Stimulated activated CD4-positive, alpha-beta T cell treated with anti-CD3 and anti-CD28 coated beads, Interleukin-4, amount 100 ng/mL, for 24 hours (primary cell): ENCODE measurements around the gene ENPP6.

Source experiments
- DNase-seq: peaks from one replicate; pipeline ENCODE4 v3.0.0-alpha.2; 2020

The ENPP6 gene

DNA sequence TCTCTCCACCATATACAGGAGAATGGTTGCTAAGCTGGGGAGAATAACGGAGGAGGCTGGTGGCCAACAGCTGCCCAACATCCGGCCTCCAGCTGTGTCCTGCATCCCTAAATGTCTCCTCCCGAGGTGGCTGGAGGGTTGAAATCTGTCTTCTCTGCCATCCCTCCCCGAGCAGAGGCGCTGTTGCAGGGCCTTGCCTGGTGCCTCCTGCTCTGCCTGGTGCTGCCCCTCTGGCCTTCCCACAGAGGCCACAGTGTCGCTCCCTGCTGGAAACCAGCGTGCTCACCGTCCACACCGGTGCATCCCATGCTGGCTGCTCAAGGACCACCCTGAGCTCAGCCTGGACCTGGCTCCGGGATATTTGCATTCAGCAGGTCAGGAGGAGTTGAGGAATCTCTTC is 115.2 kb downstream of the ENPP6 start:
- no peak for DNase-seq

GRCh38 chr4:184101711-184102110 is 116.0 kb downstream of the ENPP6 start:
- DNase-seq = no peak

- no peak for DNase-seq
Observed at GRCh38 chr4:184100297-184100885, 117.3 kb downstream of the ENPP6 start.

DNA sequence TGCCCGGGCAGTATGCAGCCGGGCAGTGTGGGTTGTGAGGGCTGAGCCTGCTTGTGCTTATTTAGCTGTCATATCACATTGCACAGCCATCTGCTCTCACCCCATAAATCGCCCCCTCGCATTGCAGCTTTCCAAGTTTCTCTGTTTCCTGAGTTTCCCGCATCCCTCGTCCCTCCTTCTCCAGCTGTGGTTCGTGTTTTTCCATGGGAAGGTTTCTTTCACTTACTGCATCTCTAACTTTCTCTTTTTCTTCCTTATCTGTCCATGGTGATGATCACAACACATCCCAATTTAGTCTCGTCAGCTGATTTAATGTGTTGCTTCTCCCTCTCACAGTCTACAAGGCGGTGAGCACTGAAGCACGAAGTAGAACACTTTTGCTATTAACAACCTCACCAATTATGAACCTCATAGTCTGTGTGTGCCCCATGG is 118.1 kb downstream of the ENPP6 start:
- no peak for DNase-seq

DNA sequence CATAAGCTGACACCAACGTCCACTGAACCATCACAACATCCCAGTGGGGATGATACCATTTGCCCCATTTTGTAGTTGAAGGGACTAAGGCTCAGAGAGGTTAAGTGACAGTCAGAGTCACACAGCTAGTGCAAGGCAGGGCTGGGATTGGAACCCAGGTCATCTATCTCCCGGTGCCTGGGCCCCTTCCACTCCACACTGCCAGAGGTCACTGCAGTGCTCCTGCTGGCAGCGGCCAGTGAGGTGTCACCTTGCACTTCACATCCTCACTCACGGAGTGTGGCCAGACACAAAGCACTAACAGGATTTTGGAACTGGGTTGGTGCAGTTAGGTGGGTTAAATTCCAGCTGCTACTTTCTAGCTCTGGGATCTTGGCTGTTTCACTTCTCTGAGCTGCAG is 118.7 kb downstream of the ENPP6 start:
- no peak for DNase-seq

DNA sequence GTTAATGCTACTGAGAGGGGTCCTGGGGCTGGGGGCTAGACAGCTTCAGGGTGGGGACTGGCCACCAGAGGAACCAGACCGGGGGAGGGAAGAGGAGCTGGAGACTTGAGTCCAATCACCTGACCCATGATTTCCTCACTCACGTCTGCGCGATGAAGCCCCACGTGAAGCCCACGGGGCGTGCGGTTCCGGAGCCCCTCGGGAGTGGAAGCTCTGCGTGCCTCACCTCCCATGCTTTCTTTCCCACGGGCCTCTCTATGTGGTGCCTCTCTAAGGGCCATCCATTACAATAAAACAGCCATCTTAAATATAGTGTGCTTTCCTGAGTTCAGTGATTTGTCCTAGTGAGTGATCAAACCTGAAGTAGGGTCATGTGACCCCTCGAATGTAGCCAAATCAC is 119.9 kb downstream of the ENPP6 start:
- no peak for DNase-seq

GRCh38 chr4:184097241-184097605 is 120.5 kb downstream of the ENPP6 start:
- DNase-seq = no peak

DNA sequence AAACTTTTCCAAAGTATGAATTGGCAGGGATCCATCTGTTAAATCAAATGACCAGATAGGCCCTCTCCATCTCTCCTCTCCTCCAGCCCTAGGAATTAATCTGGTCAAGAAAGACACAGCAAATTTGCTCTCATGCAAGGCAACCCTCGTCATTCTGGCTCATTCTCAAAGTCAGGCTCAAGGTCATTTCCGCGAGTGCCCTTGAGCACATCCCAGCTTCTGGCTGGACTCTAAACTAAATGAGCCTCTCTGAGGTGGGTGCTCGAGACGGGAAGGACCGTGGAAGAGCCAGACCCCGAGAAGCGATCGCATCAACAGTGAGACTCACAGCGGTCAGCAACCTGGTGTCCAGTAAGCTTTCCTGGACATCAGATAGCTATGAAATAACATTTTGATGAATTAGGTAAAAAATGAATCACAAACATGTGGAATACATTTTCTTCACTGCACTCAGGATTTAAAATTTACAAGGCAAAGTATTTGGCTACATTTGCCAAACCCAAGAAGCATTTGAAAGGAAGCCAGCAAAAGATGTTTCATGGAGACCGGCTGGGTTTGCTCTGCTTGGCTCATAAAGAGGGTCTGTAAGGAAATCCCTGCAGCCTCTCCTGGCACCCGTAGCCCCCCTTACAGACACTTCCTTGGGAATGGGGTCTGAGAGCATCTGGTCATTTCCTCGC is 121.0 kb downstream of the ENPP6 start:
- no peak for DNase-seq

DNA sequence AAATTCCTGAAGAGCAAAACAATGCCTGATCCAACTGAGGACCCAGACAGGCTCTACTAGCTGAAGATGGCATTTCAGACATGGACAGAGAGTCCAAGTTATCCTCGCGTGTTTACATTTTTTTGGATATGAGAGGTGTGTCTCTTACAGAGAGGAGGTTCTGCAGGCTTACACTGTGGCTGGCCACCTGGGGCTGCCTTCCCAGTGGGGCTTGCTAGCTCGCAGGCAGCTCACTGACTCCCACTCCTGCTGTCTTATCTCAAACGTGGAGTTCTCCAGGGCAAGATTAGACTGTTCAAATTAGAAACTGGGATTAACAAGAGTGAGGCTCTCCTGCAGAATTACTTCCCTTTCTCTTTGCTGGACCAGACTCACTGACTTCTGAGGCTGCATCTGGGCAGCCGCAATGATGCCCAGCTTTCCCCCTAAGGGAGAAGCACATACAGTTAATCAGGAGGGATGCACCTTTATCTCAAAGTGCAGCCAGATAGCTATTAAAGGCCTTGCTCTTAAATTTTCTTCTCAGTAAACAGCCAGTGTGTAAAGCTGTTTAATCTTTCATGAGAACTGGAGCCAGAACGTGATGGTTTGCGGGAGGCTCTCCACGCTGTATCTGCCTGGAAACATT is 123.0 kb downstream of the ENPP6 start:
- no peak for DNase-seq

DNA sequence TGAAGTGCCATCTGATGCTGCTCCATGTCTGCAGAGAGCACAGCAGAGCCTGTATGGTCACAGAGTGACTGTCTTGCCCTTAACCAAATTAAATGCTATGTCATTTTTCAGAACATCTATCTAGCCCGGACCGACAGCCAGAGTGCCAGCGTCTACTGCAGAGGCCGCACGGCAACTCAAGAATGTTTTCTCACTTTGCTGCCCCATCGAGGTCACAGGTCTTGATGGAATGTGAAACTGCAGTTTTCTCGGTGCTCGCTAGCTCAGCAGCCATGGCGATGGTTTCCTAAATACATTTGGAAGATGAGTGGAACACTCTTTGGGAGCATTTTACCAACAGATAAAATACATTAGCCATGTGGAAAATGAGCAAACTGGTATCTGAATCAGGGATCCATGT is 125.7 kb downstream of the ENPP6 start:
- DNase-seq = no peak

GRCh38 chr4:184090571-184090970 is 127.1 kb downstream of the ENPP6 start:
- DNase-seq = no peak

DNA sequence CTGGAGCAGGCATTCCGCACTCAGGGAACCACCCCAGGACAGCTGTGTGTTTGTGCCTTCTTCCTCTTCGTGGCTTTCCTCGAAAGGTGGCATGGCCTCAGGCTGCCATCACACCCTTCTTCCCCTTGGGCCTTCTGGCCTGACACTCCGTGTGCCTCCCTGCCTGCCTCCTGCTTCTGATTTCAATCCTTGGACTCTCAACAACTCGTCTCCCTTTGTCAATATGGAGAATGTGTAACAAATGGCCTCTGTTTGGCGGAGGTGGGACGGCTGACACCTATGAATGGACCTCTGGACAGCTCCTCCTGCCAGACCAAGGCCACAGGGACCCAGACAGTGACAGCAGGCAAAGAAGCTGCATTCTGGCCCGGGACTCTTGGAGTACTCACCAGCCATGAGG is 137.0 kb downstream of the ENPP6 start:
- DNase-seq = no peak

GRCh38 chr4:184074677-184075388 is 142.8 kb downstream of the ENPP6 start:
- DNase-seq = no peak

GRCh38 chr4:184067931-184068554 is 149.6 kb downstream of the ENPP6 start:
- DNase-seq = no peak

- no peak for DNase-seq
Observed at GRCh38 chr4:184066584-184067300, 150.9 kb downstream of the ENPP6 start.

DNA sequence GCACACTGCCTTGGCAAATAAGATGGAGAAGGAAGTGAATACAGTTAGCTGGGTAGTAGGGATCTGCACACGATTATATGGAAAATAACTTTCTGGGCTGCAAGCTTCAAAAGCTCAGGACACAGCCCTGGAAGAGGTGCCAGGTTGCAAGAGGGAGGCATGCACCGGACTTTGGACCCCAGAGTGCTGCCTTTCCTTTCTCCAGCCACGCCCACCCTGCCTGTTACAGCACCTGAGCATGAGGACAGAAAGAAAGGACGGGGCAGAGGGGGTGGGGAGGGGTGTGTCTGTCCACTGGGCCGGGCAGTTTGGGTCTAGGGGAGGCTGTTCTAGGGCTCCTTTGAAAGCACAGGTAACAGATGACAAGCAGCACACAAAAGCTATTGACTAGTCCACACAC is 152.8 kb downstream of the ENPP6 start:
- no peak for DNase-seq

- no peak for DNase-seq
Observed at GRCh38 chr4:184062769-184063168, 154.9 kb downstream of the ENPP6 start.

- DNase-seq = no peak
Observed at GRCh38 chr4:184061582-184061981, 156.1 kb downstream of the ENPP6 start.

GRCh38 chr4:184059099-184059498 is 158.6 kb downstream of the ENPP6 start:
- DNase-seq = no peak

DNA sequence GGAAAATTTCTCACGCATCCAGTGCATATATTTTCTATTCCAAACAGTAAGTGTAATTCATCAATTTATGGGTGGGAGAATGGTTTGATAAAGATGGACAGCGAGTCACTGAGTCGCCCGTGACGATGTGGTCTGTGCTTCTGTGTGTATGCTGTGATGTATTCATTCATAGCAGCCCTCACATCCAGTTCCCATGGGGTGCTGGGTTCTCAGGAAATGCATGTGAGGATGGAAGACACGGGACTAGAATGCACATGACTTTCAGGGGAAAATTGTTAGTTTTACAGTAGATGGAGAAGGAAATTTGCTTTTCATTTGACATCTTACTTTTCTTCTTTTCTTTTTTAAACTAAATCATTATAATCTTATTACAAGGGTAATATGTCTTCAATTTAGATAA is 159.6 kb downstream of the ENPP6 start:
- no peak for DNase-seq

- no peak for DNase-seq
Observed at GRCh38 chr4:184056877-184057276, 160.8 kb downstream of the ENPP6 start.

DNA sequence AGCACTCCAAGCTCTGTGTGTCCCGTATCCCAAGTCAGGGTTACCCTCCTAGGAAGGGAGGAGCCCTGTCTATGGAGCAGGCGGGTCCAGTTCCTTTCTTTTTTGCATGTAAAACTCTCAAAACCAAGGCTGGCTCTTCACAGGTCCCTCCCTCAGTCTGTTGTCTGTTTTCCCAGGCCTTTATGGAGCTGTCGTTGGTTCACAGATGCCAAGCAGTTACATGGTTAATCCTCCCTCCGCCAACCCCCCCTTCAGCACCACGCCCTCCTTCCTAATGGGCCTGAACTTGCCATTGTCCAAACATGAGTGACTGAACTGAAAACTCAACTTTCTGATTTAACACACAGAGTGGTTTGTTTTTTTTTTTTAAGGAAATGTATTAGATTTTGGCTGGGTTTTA is 164.2 kb downstream of the ENPP6 start:
- no peak for DNase-seq

DNA sequence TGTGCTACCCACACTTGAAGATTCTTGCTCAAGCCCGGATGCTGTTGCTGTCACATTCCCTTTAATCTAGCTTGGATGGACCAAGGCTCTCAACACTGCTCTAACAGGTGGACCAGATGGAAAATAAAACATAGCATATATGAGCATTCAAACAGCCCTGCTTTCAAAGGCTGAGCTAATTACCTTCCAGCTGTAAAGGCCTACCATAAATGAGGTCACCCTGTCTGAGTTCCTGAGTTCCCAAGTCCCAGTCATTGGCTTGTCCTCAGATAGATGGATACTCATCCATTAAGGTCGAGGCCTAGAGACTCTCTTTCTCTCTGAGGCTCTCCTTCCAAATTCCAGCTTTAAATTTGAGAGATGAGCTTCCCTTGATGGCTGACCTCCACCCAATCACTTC is 165.1 kb downstream of the ENPP6 start:
- no peak for DNase-seq
